ENCODE results near the gene EEF2K.

DNA sequence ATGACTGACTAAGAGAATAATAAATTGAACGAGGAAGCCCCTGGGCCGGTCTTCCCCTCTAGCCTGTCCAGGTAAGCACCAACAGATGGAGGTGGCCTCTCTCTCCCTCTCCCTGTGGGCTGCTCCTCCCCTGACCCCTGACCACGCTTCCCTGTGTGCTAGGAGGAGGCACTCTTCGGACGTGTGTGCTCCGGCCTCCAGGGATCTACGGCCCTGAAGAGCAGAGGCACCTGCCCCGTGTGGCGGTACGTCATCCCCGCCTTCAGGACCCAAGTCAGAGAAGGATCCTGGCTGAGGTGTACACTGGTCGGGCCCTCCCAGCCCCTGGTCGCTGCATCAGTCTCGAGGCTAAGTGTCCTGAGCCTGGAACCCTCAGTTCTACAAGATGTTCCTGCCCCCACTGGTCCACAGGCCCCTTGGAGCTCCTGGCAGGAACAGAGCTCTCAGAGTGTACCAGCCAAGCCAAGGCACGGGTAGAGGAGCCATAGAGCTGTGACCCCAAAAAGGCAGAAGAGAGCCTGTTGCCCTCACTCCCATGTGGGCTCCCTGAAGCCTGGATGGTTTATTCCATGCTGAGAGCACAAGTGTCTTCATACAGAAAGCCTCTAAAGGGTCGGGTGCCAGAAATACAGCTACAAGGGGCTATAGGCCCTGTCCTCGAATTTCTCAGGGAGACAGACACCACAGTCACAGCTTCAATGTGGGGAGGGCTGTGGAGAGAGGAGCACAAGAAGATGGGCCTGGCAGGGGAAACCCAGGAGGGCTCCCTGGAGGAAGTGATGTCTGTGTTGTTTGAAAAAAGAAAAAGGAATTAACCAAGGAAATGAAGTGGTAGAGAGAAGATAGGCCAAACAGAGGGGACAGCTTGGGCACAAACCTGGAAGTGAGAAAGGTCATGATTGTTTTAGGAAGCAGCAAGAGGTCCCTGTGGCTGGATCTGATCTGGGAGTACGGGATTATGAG lies 27.8 kb upstream of the EEF2K start:
- TF ChIP-seq, protein P1, sequence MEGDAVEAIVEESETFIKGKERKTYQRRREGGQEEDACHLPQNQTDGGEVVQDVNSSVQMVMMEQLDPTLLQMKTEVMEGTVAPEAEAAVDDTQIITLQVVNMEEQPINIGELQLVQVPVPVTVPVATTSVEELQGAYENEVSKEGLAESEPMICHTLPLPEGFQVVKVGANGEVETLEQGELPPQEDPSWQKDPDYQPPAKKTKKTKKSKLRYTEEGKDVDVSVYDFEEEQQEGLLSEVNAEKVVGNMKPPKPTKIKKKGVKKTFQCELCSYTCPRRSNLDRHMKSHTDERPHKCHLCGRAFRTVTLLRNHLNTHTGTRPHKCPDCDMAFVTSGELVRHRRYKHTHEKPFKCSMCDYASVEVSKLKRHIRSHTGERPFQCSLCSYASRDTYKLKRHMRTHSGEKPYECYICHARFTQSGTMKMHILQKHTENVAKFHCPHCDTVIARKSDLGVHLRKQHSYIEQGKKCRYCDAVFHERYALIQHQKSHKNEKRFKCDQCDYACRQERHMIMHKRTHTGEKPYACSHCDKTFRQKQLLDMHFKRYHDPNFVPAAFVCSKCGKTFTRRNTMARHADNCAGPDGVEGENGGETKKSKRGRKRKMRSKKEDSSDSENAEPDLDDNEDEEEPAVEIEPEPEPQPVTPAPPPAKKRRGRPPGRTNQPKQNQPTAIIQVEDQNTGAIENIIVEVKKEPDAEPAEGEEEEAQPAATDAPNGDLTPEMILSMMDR (IDR thresholded peaks at IDR 0.05; ENCODE audit: low read depth, low read length), result no peak
- no peak for TF ChIP-seq POLR2A (IDR thresholded peaks at IDR 0.05; ENCODE audit: extremely low read depth, insufficient read length)
- TF ChIP-seq MYC (IDR thresholded peaks at IDR 0.05; ENCODE audit: low read depth, low read length), result no peak

Measured in NB4 (cell line).